Cerebellar nuclear complex (tissue), 1 donor: ENCODE results near the gene ADAMTSL3.

ENCODE experiments used
- DNase-seq, 2 experiments: peaks; one replicate each; lab custom pipeline; 2025; lab: John Stamatoyannopoulos, UW

Gene ADAMTSL3

DNA sequence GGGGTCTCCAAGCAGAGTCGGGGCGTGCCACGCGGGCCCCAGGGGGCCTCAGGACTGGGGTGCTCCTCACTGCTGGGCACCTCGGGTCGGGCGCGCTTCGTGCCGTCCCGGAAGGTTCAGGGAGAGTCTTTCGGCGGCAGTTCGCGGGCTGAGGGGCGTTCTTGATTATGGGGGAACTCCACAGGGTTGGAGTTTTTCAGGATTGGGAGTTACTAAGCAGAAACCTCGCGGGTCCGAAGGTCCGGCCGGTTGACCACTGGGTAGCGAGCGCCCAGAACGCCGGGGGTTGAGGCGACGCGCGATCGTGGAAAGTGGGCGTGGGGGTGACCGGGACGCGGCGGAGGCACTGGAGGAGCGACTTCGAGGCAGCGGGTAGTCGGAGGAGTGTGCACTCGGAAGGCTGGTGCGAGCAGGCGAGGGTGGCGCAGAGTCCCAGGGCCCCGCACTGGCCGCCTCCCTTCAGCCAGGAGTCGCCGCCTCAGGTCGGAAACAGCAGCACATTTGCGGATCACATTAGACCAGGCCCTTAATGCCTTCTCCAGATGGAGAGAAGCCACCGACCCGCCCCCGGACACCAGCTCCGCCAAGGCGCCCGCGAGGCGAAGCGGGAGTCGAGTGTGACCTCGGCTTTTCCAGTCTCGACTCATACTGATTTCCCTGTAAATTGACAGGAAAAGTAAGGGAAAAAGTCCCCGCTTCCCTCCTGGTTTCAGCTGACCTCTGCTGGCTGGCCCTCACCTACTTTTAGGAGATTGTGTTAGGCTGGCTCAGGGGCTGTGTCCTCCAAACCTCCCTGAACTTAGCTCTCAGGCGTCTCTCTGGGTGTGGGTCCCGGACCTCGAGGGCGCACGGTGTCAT, 685 bp downstream of the ADAMTSL3 start:
- DNase-seq, result no peak

DNA sequence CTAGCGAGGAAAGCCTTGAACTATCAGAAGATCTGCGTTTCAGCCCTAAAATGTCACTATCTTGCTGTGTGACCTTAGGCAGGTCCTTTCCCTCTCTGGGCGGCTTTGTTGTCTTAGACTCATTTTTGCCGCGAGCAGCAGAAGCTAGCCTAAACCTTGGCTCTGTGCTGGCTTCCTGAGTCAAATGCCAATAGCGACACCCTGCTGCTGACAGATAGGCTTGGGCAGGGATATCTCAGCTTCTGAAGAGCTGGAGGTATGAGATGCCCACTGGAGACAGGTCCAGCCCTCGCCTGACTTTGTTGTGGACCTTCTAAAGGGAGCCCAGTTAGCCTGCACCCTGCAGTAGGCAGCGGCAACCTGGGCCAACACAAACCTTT, 1.3 kb downstream of the ADAMTSL3 start:
- no peak for DNase-seq

DNA sequence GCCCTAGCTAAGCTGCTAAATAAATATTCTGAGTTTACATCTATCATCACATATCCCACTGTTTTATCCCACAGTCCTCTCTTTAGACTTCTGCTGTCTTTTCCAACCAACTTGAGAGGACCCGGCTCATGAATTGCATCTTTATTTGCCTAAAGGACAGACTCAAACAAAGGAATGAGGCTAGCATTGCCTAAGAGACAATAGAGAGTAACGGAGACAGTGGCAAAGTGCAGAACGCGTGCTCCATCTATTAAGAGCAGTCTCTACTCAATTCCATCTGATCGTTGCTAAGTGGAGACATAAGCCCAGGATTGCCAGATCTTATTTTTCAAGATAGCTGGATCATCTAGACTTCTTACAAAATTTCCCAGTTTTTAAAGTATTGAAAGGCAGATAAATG, 2.3 kb downstream of the ADAMTSL3 start:
- no peak for DNase-seq

GRCh38 chr15:83656943-83657528, 3.1 kb downstream of the ADAMTSL3 start:
- DNase-seq, result no peak

DNA sequence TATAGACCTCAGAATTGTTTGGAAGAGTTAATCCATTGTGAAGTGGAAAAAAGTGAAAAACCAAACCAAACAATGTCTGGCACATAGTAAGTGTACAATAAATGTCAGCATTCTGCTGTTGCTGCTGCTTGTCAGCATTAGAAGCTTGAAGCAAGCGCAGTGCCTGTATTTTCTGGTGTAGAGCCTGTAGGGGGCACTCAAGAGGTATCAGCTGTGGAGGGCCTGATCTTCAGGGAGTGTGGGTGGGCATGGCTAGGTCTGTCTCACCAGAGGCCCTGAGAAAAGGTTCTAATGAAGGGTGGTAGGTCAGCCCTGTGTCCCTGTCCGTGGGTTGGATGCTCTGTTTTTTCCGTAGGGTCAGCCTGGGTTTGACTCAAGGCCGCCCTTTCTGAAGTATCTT, 3.6 kb downstream of the ADAMTSL3 start:
- DNase-seq, result no peak

DNA sequence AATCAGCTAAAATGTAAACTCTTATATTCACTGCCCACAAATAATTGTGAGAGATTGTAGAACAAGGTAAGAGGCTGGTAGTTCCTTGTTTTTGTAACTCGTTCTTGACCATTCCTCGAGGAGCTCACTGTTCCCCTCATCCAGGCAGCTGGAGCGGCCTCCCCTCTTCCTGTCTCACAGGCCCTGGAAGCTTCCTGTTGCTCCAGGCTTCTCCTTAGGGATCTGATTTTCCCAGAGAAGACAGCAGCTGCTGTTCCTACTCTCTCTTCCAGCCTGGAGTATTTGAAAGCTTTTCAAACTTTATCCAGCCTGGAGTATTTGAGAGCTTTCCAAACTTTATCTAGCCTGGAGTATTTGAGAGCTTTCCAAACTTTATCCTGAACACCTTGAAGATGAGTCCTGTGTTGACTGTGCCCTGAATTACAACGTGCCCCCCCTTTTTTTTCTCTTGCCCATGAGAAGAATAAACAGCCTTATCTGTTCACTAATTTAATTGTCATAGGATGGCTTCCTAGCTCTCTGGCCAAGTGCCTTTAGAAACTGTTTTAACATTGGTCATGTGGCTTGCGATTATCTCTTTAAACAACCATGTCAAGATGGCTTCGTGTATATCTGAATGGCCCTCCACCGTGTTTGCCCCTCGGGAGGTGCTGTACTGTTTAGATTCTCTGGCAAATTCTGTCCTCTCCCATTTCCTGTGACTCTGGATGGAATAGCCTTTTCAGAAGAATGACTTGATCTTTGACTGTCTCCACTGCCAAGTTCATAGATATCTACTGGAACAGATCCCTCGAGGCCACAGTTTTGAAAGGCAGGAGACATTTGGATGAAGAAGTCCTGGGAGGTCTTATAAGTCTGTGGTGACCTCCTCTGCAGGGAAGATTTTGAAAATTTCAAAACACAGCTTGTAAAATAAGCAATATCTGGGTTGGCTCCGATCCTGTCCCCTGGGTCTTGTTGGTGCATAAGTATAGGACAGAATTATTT, 4.8 kb downstream of the ADAMTSL3 start:
- DNase-seq, result no peak

DNA sequence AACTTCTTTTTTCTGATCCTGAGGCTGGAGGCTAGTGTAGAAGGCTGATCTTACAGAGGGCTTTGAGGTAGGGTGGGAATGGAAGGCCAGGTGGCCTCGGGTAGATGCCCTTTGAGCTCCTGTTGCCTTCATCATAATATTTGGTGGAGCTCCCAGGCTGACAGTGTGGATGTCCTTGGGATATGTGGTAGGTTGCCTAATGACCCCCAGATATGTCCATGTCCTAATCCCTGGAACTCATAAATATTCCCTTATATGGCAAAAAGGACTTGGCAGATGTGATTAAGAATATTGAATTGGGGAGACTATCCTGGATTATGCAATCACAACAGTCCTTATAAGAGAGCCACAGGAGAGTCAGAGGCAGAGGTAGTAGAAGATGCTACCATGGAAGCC, 5.5 kb downstream of the ADAMTSL3 start:
- DNase-seq, result no peak

- no peak for DNase-seq
Observed at GRCh38 chr15:83665480-83665879, 11.6 kb downstream of the ADAMTSL3 start.

DNA sequence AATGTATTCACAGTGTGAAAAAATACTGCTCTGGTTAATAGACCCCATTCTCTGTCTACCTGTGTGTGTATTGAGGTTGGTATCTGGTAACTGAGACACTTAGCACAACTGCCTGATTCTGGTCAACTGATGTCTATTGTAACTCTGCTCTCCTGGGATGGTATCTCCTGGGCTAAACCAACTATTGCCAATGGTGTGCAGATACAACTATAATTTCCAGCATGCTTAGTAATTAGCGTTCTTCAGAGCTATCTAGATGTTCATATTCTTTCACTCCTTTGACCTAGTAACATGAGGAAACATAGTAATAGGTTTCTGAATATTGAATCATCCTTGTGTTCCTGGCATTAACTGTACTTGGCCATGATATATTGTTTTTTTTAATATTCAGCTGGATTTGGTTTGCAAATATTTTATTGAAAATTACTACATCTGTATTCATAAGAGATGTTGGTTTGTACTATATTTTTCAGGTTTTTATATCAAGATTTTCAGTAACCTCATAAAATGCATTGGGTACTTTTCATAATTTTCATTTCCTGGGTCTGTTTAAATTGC, 16.8 kb downstream of the ADAMTSL3 start:
- no peak for DNase-seq

GRCh38 chr15:83671603-83672002, 17.7 kb downstream of the ADAMTSL3 start:
- DNase-seq, result no peak

GRCh38 chr15:83673385-83673784, 19.5 kb downstream of the ADAMTSL3 start:
- no peak for DNase-seq

- no peak for DNase-seq
Observed at GRCh38 chr15:83682476-83683088, 28.7 kb downstream of the ADAMTSL3 start.

DNA sequence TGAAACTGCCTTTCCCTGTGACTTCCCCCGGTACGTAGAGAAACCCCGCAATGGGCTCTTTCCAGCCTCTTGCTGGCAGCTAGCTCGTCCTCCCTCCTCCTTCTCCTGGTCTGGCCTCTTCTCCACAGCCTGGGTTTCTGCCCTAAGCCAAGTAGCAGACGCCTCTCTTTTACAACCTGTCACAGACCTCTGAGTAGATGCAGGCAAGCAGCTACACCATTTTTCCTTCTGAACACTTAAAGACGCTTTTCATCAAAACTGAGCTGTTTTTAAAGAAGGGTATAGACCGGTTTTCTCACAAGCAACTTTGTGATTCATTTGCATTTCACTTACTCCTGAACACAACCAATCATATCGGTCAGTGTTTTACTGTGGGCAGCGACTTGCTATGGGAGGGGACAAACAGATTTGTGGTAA, 32.0 kb downstream of the ADAMTSL3 start:
- DNase-seq, result no peak

DNA sequence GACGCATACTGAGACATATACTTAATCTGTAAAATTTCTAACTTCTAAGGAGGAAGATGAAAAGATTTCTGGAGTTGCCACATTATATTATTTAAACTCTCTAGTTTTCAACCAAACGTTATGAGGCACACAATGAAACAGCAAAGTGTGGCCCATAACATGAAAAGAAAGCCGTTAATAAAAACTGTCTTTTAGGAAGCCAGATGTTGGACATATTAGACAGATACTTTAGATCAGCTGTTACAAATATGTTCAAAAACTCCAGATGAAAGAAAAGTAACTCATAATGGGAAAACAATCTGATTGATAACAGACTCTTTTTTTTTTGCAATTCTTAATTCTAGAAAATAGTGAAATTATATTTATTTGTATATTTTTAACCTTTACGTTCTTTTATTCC, 34.3 kb downstream of the ADAMTSL3 start:
- DNase-seq, result no peak

DNA sequence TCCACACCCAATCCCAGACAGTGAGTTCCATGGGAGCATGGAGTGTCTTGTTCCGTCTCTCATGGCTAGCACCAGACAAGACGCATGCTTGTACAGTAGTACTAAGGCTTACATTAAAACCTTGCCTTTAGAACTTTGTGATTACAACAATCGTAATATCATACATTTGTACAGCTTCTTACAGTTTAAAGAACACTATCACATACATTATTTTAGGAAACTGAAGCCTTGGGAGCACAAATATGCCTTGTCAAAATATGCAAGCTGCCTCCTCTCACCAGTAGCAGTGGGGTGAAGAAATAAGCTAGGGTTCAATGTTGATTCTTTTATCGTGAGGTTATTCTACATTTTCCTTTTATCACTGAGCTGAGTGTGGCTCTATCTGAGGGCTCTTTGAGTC, 36.8 kb downstream of the ADAMTSL3 start:
- no peak for DNase-seq

DNA sequence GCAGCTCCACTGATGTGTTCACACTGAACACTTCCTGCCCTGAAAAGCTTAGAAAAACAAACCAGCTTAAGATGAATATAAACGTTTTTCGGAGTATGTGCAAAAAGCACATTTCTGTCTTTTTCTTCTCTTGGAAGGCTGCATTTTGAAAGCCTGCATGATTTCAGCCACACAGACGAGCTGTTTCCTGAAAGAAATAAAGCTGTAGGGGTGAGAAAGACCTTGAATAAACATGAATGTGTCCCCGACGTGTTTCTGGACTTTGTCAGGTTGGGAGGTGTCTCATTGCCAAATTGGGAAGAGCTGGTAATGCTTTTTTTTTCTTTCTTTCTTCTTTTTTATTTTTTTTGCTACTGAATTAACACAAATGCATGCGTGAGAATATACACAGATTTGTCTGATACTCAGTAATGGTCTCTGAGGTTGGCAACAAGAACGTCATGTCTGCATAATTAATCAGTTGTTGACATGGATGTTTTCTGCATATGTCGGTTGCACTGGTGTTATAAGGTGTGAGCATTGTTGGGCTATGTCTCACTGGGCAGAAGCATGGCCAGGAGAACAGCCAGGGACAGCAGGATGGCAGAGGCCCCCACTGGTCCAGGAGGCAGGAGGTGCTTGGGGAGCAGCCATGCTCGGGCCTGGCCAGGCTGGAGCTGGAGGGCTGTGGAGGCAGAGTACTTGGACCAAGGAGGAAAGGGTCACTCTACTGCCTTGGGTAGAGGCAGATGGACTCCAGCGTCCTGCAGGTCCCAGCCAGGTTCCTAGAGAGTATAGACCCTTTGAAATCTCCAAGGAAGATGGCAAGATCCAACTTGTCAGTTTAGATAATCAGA, 39.0 kb downstream of the ADAMTSL3 start:
- no peak for DNase-seq

GRCh38 chr15:83694015-83694414, 40.1 kb downstream of the ADAMTSL3 start:
- no peak for DNase-seq

DNA sequence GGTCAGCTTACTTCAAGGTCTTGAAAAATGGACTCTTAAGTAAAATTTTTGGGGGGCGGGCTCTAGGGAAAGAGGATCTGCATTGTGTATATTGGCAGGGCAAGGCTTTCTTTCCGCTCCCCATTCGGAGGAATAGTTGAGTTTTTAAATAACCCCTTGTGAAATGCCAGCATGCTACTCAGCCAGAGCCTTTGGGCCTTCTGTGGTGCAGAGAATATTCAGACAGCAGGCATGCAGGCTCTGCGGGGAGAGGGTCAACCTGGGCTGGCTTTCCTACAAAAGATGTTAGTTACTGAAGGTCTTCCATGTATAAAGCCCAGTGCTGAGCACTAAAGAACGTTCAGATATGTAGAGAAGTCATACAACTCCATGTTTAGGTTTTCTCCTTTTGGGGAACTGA, 40.6 kb downstream of the ADAMTSL3 start:
- no peak for DNase-seq

DNA sequence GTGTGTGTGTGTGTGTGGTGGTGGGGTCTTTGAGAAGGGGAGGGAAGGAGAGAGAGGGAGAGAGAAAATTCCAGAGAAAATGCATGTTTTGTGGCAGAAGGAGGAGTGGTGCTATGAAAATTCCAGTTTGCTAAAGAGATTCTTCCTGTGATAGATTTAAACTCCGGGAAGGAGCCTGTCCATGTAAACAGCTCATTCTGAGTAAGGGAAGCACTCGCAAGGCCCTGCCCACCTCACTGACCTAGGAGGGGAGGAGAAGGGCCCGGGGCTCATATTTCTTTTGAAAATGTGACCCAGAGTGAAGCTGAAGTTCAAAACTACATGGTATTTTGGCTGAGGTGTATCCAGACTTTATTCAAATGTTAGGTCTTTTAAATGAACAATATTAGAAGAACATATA, 41.3 kb downstream of the ADAMTSL3 start:
- DNase-seq, result no peak

- no peak for DNase-seq
Observed at GRCh38 chr15:83695901-83696425, 42.0 kb downstream of the ADAMTSL3 start.

- no peak for DNase-seq
Observed at GRCh38 chr15:83697716-83698115, 43.8 kb downstream of the ADAMTSL3 start.
